Ovary (tissue), 1 donor: ENCODE results near the gene GABBR2.

ENCODE experiments used
- EP300 ChIP-seq: sonication (generic); formaldehyde crosslinking; IDR thresholded peaks from one replicate; pipeline ENCODE4 v1.6.1; 2017; ENCODE audit warnings: antibody characterized with exemption
- POLR2A ChIP-seq: fragments of 450-650 bp; IDR thresholded peaks from one replicate; pipeline ENCODE4 v1.6.1; 2017; ENCODE audit warnings: antibody characterized with exemption, mild to moderate bottlenecking, moderate library complexity

DNA sequence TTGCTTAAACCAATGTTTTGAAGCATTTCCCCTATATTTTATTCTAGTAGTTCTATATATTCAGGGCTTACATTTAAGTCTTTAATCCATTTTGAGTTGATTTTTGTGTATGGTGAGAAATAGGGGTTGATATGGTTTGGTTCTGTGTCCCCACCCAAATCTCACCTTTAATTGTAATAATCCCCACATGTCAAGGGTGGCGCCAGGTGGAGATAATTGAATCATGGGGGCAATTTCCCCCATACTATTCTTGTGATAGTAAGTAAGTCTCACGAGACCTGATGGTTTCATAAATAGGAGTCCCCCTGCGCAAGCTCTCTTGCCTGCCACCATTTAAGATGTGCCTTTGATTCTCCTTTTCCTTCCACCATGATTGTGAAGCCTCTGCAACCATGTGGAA, 361.1 kb downstream of the GABBR2 start:
- TF ChIP-seq EP300, result no peak
- TF ChIP-seq POLR2A, result no peak
